Gastrocnemius medialis (tissue), 4 donors: ENCODE data around the gene NAV2. TPM values are rescaled to one million over a fixed set of nuclear protein-coding genes. Genes with fewer than 3 reads are reported as not detected.

Experiments used
- ATAC-seq, 2 donors: fragments of 150-250 bp; one replicate each; pipeline ENCODE4 v1.9.1; 2016
- DNase-seq, 2 donors: peaks; one replicate each; pipeline ENCODE4 v3.0.0-alpha.2; 2019
- H3K27ac ChIP-seq, 4 donors: fragments of 200-600 bp; sonication (generic); 1 replicate in 1 of 4; 2 replicates in 3 of 4; pipeline ENCODE4 v1.5.1; 2016 to 2018; ENCODE audit warnings: mild to moderate bottlenecking in 2 of 4, moderate library complexity in 1 of 4
- H3K27me3 ChIP-seq, 3 donors: fragments of 200-600 bp; sonication (generic) in 2 of 3; 1 replicate in 1 of 3; 2 replicates in 2 of 3; pipeline versions ENCODE4 v1.5.1 to v1.6.0; 2016 to 2019; ENCODE audit warnings: mild to moderate bottlenecking in 1 of 3, moderate library complexity in 1 of 3
- H3K36me3 ChIP-seq, 2 donors: fragments of 200-600 bp; sonication (generic) in 1 of 2; one replicate each; pipeline ENCODE4 v1.5.1; 2017 to 2018
- H3K4me1 ChIP-seq, 2 donors: fragments of 200-600 bp; sonication (generic) in 1 of 2; one replicate each; pipeline ENCODE4 v1.5.1; 2016 to 2017; ENCODE audit warnings: mild to moderate bottlenecking in 2 of 2
- H3K4me3 ChIP-seq, 4 donors: fragments of 200-600 bp; sonication (generic) in 3 of 4; 1 replicate in 1 of 4; 2 replicates in 3 of 4; pipeline ENCODE4 v1.5.1; 2016 to 2019; ENCODE audit warnings: mild to moderate bottlenecking in 2 of 4
- H3K9me3 ChIP-seq, 3 donors: fragments of 200-600 bp; sonication (generic) in 2 of 3; 1 replicate in 1 of 3; 2 replicates in 2 of 3; pipeline ENCODE4 v1.5.1; 2016 to 2019
- POLR2A ChIP-seq, 2 donors: fragments of 450-650 bp; IDR thresholded peaks; one replicate each; pipeline ENCODE4 v1.6.1; 2017; ENCODE audit warnings: antibody characterized with exemption in 2 of 2, mild to moderate bottlenecking in 2 of 2, moderate library complexity in 2 of 2
- in situ Hi-C, 4 donors: fragments of 200-750 bp; cut with MboI; loops; one replicate each; pipeline versions ENCODE4 v1.15.0 to v1.8.0; 2017; ENCODE audit warnings: low sequenced_read_pairs in 4 of 4
- intact Hi-C: fragments of 100-400 bp; cut with DNase I; formaldehyde crosslinking; loops from one replicate; pipeline ENCODE4 v1.15.1; 2023; ENCODE audit warnings: low total_unique reads
- total RNA-seq, 4 donors: library from RNA; depleted of rRNA; stranded (reverse); fragments of >200 nt; gene quantifications; one replicate each; pipeline versions ENCODE4 v1.1.0 to v1.2.3, GENCODE V29; 2016
- TF ChIP-seq, protein P1 (sequence below), 5 experiments: fragments of 450-650 bp in 3 of 5; fragments of 200-600 bp in 2 of 5; sonication (generic) in 2 of 5; IDR thresholded peaks in 4 of 5; conservative IDR thresholded peaks in 1 of 5; 1 replicate in 4 of 5; 2 replicates in 1 of 5; pipeline ENCODE4 v1.5.1; 2016 to 2019; ENCODE audit warnings: antibody characterized with exemption in 5 of 5, mild to moderate bottlenecking in 3 of 5, moderate library complexity in 3 of 5

NAV2 gene
- total RNA-seq, 4 donors from 2014 or later, result 3.2 to 7.7 (median 5.5) TPM

DNA sequence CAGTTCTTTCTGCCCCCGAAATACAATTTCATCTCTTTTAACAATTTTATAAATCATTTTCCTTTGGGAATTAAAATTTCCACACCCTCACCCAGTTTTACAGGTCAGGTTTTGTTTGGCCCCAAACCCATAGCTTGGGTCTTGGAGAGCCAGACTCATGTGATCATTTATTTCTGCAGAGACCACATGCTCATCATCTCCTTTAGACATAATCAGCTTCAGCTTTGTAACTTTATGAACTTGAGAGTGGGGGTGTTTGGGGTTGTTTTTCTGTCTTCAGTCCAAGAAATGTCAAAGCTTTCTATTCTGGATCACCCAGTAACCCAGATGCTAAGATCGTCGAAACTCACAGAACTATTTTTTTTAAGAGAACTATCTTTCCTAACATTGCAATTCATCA lies 376.7 kb downstream of the NAV2 start:
- TF ChIP-seq POLR2A (IDR thresholded peaks at IDR 0.05), result no peak
- TF ChIP-seq, protein P1, sequence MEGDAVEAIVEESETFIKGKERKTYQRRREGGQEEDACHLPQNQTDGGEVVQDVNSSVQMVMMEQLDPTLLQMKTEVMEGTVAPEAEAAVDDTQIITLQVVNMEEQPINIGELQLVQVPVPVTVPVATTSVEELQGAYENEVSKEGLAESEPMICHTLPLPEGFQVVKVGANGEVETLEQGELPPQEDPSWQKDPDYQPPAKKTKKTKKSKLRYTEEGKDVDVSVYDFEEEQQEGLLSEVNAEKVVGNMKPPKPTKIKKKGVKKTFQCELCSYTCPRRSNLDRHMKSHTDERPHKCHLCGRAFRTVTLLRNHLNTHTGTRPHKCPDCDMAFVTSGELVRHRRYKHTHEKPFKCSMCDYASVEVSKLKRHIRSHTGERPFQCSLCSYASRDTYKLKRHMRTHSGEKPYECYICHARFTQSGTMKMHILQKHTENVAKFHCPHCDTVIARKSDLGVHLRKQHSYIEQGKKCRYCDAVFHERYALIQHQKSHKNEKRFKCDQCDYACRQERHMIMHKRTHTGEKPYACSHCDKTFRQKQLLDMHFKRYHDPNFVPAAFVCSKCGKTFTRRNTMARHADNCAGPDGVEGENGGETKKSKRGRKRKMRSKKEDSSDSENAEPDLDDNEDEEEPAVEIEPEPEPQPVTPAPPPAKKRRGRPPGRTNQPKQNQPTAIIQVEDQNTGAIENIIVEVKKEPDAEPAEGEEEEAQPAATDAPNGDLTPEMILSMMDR (IDR thresholded peaks at IDR 0.05 in 4 of 5, conservative IDR thresholded peaks at IDR 0.05 in 1 of 5), result no peak
- ATAC-seq, result no peak

DNA sequence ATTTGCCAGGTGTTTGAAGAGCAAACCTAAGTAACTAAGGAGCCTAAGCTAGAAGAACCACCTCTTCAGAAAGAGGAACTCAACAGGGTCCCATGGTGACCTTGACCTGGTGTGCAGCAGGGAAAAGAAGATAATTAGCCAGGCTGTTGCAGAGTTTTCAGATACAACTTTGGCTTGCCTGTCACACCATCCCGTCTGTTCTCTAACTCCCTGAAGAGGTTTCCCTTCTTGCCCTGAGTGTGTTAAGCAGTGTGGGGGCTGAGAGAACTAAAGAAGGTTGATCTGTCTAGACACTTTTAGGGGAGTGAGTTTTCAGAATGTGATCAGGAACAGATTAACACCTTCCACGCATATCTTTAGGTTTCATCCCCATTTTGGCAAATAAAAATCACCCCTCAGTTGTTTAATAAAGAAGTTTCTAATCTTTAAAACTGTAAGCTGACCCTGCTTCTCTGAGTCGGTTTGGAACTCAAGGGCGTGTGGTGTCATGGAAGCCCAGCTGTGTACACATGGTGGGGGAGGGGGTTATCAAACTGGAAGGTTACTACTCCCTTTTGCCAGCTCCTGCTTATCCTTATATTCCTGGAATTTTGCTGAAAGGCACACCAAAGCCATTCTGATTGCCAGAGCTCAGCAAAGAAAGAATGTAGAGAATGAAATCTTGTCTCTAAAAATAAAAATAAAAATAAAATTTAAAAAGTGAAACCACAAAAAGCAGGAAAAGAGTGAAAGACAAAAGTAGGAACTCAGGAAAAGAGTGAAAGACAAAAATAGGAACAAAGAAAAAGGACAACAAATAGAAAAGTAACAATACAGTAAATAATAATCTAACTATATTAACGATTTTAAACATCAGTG lies 377.4 kb downstream of the NAV2 start:
- Histone ChIP-seq H3K27ac (no peak overlapping the region), H3K4me3 (no peak overlapping the region), H3K27me3 (no peaks in the 10 kb centered on the region), H3K9me3 (no peaks in the 10 kb centered on the region), H3K36me3 (no peaks in the 10 kb centered on the region), H3K4me1 (peaks cover 0 to 4% of the 10 kb centered on the region in 2 donors)
- TF ChIP-seq POLR2A (IDR thresholded peaks at IDR 0.05), result no peak
- TF ChIP-seq, protein P1 (IDR thresholded peaks at IDR 0.05 in 4 of 5, conservative IDR thresholded peaks at IDR 0.05 in 1 of 5), result no peak
- DNase-seq, result no peak
- ATAC-seq, result no peak
- in situ Hi-C loops (no loop called here), intact Hi-C loops (no loop called here)

More for the DNA sequence above, 376.7 kb downstream of the NAV2 start:
- intact Hi-C loops, result no loop called here
- no peak overlapping the region for H3K27ac ChIP-seq
- in situ Hi-C loops, result no loop called here
- no peak for DNase-seq
- H3K36me3 ChIP-seq, result no peaks in the 10 kb centered on the region
- H3K27me3 ChIP-seq, result no peaks in the 10 kb centered on the region
- H3K9me3 ChIP-seq, result no peaks in the 10 kb centered on the region
- no peak overlapping the region for H3K4me3 ChIP-seq
- peaks cover 0 to 4% of the 10 kb centered on the region in 2 donors for H3K4me1 ChIP-seq

DNA sequence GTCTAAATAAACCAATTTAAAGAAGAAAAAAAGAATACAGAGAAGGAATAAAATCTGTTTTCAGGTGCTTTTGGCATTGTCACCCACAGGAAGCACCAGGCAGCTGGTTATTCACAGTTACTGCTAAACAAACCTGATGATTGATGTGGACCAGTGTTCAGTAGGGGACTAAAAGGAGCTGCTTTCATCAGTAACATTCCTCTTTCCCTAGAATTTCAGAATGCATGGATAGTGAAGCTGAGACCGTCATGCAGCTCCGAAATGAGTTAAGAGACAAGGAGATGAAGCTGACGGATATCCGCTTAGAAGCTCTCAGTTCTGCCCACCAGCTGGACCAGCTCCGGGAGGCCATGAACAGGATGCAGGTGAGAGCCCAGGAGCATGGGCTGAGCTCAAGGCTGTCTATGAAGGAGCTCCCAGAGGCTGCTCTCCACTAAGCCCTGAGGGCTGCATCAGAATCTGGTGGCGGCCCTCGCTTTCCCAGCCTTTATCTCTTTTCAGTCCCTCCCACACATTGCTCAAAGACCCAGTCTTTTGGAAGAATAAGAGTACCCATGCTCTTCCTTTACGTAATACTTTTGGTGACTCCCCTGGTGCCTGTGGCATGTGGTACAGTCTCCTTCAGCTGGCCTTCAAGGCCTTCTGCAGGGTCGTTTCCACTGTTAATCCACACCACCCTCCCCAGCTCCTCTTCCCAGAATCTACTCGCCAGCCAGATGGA lies 378.2 kb downstream of the NAV2 start:
- Histone ChIP-seq H3K27me3 (no peaks in the 10 kb centered on the region), H3K36me3 (no peaks in the 10 kb centered on the region), H3K4me1 (peaks cover 0 to 4% of the 10 kb centered on the region in 2 donors), H3K4me3 (no peak overlapping the region), H3K27ac (no peak overlapping the region), H3K9me3 (no peaks in the 10 kb centered on the region)
- DNase-seq (no peak), ATAC-seq (no peak)
- in situ Hi-C loops (no loop called here), intact Hi-C loops (no loop called here)
- TF ChIP-seq, protein P1 (IDR thresholded peaks at IDR 0.05 in 4 of 5, conservative IDR thresholded peaks at IDR 0.05 in 1 of 5), result no peak
- no peak for TF ChIP-seq POLR2A (IDR thresholded peaks at IDR 0.05)

DNA sequence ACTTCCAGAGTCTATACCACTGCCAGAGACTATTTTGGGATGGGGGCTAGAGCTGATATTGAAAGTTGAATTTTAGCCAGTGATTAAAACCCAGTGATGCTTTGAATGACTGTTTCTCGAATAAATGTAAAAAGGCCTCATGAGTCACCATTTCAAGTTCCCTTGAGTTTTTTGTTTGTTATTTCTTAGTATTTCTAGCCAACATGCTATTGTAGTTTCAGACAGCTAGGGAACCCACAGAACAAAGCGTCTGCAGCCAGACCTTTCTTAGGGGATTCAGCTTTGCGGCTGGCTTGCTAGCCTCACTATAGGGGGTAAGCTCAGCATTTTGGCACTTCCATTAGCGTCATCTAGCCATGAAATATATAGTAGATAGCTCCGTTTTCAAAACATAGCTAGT lies 381.1 kb downstream of the NAV2 start:
- Histone ChIP-seq H3K27me3 (no peaks in the 10 kb centered on the region), H3K4me1 (peaks cover 0 to 4% of the 10 kb centered on the region in 2 donors), H3K4me3 (no peak overlapping the region), H3K9me3 (no peaks in the 10 kb centered on the region), H3K36me3 (peaks cover 0 to 10% of the 10 kb centered on the region in 2 donors), H3K27ac (no peak overlapping the region)
- no peak for DNase-seq
- TF ChIP-seq POLR2A (IDR thresholded peaks at IDR 0.05), result no peak
- TF ChIP-seq, protein P1 (IDR thresholded peaks at IDR 0.05 in 4 of 5, conservative IDR thresholded peaks at IDR 0.05 in 1 of 5), result no peak
- intact Hi-C loops, result no loop called here
- in situ Hi-C loops, result no loop called here
- no peak for ATAC-seq
